Measurements from ENCODE around the gene DDHD1. TPM values are rescaled to one million over a fixed set of nuclear protein-coding genes. Genes with fewer than 3 reads are reported as not detected.
A peak's percentile ranks its signal among the peaks of the same experiment; 100 is the strongest.

Gene DDHD1
- total RNA-seq, 1 experiment from 2014 or later, result 20.0 TPM

DNA sequence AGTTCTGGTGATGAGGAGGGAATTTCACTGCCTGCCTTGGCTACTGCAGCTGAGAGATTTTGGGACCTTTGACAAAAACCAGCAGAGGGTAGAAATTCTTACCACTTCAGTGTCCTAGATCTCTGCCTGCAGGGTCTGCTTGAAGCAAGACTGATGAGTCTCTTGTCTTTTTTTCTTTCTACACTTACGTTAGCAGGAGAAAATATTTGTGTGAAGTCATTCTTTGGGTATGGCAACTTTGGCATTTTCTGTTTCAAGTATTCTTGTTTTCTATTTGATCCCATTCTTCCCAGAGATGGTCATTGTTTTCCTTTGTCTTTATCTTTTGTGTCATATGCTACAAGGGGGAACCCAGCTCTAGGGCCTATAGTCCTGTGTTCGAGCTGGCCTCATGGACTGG, 136.6 kb downstream of the DDHD1 start (continued):
- TF ChIP-seq, protein P1, sequence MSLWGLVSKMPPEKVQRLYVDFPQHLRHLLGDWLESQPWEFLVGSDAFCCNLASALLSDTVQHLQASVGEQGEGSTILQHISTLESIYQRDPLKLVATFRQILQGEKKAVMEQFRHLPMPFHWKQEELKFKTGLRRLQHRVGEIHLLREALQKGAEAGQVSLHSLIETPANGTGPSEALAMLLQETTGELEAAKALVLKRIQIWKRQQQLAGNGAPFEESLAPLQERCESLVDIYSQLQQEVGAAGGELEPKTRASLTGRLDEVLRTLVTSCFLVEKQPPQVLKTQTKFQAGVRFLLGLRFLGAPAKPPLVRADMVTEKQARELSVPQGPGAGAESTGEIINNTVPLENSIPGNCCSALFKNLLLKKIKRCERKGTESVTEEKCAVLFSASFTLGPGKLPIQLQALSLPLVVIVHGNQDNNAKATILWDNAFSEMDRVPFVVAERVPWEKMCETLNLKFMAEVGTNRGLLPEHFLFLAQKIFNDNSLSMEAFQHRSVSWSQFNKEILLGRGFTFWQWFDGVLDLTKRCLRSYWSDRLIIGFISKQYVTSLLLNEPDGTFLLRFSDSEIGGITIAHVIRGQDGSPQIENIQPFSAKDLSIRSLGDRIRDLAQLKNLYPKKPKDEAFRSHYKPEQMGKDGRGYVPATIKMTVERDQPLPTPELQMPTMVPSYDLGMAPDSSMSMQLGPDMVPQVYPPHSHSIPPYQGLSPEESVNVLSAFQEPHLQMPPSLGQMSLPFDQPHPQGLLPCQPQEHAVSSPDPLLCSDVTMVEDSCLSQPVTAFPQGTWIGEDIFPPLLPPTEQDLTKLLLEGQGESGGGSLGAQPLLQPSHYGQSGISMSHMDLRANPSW (CRISPR knock-in tag; conservative IDR thresholded peaks at IDR 0.05; ENCODE audit: low read depth), result no peak
- TF ChIP-seq OVOL2 (CRISPR knock-in tag; IDR thresholded peaks at IDR 0.05; ENCODE audit: borderline replicate concordance) (no peak), PRRX2 (CRISPR knock-in tag; IDR thresholded peaks at IDR 0.05) (no peak), RELA (CRISPR knock-in tag; IDR thresholded peaks at IDR 0.05; ENCODE audit: borderline replicate concordance) (no peak), JAZF1 (CRISPR knock-in tag; IDR thresholded peaks at IDR 0.05) (no peak), FOXK1 (CRISPR knock-in tag; IDR thresholded peaks at IDR 0.05) (no peak), TCF7 (CRISPR knock-in tag; IDR thresholded peaks at IDR 0.05; ENCODE audit: low read depth) (no peak)
- TF ChIP-seq, protein P2, sequence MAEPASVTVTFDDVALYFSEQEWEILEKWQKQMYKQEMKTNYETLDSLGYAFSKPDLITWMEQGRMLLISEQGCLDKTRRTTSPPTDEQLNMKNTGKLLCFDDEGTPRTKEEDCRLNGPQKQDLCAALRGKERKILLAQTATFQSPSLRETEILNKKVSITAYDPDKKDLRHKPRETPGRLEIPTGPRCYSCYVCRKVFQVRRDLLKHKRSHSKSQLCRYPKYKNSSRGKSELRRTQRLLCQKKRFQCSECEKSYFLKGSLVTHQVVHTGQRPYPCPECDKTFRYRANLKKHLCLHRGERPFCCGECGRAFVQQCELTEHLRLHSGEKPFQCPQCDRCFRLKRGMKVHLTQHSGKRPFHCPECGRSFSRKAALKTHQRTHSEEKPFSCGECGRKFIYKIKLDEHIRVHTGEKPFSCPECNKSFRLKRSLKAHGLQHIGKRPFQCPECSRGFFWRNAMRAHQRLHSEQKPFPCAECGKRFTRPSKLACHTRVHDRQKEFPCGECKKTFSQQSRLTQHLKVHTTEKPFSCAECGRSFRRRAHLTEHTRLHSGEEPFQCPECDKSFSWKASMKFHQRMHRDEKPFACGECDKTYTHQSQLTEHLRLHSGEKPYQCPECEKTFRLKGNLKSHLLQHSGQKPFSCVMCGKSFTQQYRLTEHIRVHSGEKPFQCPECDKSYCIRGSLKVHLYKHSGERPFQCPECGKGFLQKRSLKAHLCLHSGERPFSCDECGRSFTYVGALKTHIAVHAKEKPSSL (CRISPR knock-in tag; conservative IDR thresholded peaks at IDR 0.05), result no peak
- TF ChIP-seq, protein P3, sequence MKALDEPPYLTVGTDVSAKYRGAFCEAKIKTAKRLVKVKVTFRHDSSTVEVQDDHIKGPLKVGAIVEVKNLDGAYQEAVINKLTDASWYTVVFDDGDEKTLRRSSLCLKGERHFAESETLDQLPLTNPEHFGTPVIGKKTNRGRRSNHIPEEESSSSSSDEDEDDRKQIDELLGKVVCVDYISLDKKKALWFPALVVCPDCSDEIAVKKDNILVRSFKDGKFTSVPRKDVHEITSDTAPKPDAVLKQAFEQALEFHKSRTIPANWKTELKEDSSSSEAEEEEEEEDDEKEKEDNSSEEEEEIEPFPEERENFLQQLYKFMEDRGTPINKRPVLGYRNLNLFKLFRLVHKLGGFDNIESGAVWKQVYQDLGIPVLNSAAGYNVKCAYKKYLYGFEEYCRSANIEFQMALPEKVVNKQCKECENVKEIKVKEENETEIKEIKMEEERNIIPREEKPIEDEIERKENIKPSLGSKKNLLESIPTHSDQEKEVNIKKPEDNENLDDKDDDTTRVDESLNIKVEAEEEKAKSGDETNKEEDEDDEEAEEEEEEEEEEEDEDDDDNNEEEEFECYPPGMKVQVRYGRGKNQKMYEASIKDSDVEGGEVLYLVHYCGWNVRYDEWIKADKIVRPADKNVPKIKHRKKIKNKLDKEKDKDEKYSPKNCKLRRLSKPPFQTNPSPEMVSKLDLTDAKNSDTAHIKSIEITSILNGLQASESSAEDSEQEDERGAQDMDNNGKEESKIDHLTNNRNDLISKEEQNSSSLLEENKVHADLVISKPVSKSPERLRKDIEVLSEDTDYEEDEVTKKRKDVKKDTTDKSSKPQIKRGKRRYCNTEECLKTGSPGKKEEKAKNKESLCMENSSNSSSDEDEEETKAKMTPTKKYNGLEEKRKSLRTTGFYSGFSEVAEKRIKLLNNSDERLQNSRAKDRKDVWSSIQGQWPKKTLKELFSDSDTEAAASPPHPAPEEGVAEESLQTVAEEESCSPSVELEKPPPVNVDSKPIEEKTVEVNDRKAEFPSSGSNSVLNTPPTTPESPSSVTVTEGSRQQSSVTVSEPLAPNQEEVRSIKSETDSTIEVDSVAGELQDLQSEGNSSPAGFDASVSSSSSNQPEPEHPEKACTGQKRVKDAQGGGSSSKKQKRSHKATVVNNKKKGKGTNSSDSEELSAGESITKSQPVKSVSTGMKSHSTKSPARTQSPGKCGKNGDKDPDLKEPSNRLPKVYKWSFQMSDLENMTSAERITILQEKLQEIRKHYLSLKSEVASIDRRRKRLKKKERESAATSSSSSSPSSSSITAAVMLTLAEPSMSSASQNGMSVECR (CRISPR knock-in tag; IDR thresholded peaks at IDR 0.05; ENCODE audit: borderline replicate concordance), result no peak

DNA sequence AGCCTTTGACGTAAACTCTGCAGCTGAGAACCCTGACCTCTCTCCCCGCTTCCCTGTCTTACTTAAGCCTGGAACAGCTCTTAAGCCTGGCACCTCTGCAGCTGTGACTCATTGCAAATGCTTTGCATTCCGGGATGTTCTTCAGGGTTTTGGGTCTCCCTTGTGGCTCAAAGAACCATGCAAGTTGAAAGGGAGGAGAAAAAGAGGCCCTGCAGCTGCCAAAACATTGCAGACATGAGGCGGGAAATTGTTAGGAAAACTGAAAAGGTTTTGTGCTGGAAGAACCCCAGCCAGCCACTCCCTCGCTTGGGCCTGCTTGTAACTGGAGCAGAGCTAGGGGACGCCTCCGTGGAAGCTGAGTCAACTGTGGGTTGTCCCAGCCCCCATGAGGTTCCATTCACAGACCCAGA, 142.1 kb downstream of the DDHD1 start:
- DNase-seq (ENCODE audit: low spot score), result peak; percentile 22
- Mint-ChIP-seq H3K4me3 (no peak overlapping the region), H3K27ac (peak overlapping the region; percentile 24; the same call in 1 of the 2 replicates), H3K4me1 (peaks cover 26% of the 10 kb centered on the region), H3K9me3 (peaks cover 11% of the 10 kb centered on the region), H3K27me3 (ENCODE audit: low read depth) (no peaks in the 10 kb centered on the region), H3K36me3 (peaks cover 5% of the 10 kb centered on the region)
- ATAC-seq, result peak; percentile 87
- ChIA-PET CTCF (interaction anchor here (0.9 to 1.2 kb wide), 2 partner anchors 8 to 50 kb away, joined by 4 to 7 read pairs; no protein-coding TSS in a partner anchor), POLR2A (no interaction called here)
- TF ChIP-seq FOXK1 (CRISPR knock-in tag; IDR thresholded peaks at IDR 0.05), result no peak
- TF ChIP-seq, protein P4, sequence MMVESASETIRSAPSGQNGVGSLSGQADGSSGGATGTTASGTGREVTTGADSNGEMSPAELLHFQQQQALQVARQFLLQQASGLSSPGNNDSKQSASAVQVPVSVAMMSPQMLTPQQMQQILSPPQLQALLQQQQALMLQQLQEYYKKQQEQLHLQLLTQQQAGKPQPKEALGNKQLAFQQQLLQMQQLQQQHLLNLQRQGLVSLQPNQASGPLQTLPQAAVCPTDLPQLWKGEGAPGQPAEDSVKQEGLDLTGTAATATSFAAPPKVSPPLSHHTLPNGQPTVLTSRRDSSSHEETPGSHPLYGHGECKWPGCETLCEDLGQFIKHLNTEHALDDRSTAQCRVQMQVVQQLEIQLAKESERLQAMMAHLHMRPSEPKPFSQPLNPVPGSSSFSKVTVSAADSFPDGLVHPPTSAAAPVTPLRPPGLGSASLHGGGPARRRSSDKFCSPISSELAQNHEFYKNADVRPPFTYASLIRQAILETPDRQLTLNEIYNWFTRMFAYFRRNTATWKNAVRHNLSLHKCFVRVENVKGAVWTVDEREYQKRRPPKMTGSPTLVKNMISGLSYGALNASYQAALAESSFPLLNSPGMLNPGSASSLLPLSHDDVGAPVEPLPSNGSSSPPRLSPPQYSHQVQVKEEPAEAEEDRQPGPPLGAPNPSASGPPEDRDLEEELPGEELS (CRISPR knock-in tag; IDR thresholded peaks at IDR 0.05), result no peak
- TF ChIP-seq, protein P5, sequence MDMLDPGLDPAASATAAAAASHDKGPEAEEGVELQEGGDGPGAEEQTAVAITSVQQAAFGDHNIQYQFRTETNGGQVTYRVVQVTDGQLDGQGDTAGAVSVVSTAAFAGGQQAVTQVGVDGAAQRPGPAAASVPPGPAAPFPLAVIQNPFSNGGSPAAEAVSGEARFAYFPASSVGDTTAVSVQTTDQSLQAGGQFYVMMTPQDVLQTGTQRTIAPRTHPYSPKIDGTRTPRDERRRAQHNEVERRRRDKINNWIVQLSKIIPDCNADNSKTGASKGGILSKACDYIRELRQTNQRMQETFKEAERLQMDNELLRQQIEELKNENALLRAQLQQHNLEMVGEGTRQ (CRISPR knock-in tag; IDR thresholded peaks at IDR 0.05), result no peak
- no peak for TF ChIP-seq ZNF671 (CRISPR knock-in tag; IDR thresholded peaks at IDR 0.05)
- no peak for TF ChIP-seq ZNF219 (CRISPR knock-in tag; IDR thresholded peaks at IDR 0.05; ENCODE audit: borderline replicate concordance)
- TF ChIP-seq, protein P6, sequence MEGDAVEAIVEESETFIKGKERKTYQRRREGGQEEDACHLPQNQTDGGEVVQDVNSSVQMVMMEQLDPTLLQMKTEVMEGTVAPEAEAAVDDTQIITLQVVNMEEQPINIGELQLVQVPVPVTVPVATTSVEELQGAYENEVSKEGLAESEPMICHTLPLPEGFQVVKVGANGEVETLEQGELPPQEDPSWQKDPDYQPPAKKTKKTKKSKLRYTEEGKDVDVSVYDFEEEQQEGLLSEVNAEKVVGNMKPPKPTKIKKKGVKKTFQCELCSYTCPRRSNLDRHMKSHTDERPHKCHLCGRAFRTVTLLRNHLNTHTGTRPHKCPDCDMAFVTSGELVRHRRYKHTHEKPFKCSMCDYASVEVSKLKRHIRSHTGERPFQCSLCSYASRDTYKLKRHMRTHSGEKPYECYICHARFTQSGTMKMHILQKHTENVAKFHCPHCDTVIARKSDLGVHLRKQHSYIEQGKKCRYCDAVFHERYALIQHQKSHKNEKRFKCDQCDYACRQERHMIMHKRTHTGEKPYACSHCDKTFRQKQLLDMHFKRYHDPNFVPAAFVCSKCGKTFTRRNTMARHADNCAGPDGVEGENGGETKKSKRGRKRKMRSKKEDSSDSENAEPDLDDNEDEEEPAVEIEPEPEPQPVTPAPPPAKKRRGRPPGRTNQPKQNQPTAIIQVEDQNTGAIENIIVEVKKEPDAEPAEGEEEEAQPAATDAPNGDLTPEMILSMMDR (IDR thresholded peaks at IDR 0.05), result no peak
- TF ChIP-seq, protein P7, sequence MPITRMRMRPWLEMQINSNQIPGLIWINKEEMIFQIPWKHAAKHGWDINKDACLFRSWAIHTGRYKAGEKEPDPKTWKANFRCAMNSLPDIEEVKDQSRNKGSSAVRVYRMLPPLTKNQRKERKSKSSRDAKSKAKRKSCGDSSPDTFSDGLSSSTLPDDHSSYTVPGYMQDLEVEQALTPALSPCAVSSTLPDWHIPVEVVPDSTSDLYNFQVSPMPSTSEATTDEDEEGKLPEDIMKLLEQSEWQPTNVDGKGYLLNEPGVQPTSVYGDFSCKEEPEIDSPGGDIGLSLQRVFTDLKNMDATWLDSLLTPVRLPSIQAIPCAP (CRISPR knock-in tag; IDR thresholded peaks at IDR 0.05), result no peak
- no peak for TF ChIP-seq TEAD1 (CRISPR knock-in tag; IDR thresholded peaks at IDR 0.05)
- TF ChIP-seq, protein P8, sequence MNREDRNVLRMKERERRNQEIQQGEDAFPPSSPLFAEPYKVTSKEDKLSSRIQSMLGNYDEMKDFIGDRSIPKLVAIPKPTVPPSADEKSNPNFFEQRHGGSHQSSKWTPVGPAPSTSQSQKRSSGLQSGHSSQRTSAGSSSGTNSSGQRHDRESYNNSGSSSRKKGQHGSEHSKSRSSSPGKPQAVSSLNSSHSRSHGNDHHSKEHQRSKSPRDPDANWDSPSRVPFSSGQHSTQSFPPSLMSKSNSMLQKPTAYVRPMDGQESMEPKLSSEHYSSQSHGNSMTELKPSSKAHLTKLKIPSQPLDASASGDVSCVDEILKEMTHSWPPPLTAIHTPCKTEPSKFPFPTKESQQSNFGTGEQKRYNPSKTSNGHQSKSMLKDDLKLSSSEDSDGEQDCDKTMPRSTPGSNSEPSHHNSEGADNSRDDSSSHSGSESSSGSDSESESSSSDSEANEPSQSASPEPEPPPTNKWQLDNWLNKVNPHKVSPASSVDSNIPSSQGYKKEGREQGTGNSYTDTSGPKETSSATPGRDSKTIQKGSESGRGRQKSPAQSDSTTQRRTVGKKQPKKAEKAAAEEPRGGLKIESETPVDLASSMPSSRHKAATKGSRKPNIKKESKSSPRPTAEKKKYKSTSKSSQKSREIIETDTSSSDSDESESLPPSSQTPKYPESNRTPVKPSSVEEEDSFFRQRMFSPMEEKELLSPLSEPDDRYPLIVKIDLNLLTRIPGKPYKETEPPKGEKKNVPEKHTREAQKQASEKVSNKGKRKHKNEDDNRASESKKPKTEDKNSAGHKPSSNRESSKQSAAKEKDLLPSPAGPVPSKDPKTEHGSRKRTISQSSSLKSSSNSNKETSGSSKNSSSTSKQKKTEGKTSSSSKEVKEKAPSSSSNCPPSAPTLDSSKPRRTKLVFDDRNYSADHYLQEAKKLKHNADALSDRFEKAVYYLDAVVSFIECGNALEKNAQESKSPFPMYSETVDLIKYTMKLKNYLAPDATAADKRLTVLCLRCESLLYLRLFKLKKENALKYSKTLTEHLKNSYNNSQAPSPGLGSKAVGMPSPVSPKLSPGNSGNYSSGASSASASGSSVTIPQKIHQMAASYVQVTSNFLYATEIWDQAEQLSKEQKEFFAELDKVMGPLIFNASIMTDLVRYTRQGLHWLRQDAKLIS (CRISPR knock-in tag; IDR thresholded peaks at IDR 0.05; ENCODE audit: borderline replicate concordance), result no peak
